Astrocyte (in vitro differentiated cells and primary cell): ENCODE results near the gene MOXD1. TPM values are rescaled to one million over a fixed set of nuclear protein-coding genes. Genes with fewer than 3 reads are reported as not detected.

Experiments
- DNase-seq: peaks from one replicate; pipeline ENCODE4 v3.0.0-alpha.2; 2010; ENCODE audit warnings: low read depth
- FAIRE-seq: peaks from 2 replicates; lab custom pipeline; 2011; peaks lifted over from hg19 to GRCh38; lab: Jason Lieb, UNC
- H2AFZ ChIP-seq: 2 replicates; pipeline ENCODE4 v1.6.0; 2012; ENCODE audit warnings: low read depth, low read length, inconsistent platforms
- H3K27ac ChIP-seq: 2 replicates; pipeline ENCODE4 v1.5.1; 2011; ENCODE audit warnings: low read depth, low read length, inconsistent platforms
- H3K27me3 ChIP-seq: 2 replicates; pipeline ENCODE4 v1.6.0; 2011; ENCODE audit warnings: low read length, inconsistent platforms; ENCODE audit not compliant: insufficient read depth
- H3K36me3 ChIP-seq: 2 replicates; pipeline ENCODE4 v1.5.1; 2011; ENCODE audit warnings: low read length, inconsistent platforms; ENCODE audit not compliant: insufficient read depth
- H3K4me1 ChIP-seq: 2 replicates; pipeline ENCODE4 v1.5.1; 2011; ENCODE audit warnings: low read length, inconsistent platforms; ENCODE audit not compliant: insufficient read depth
- H3K4me2 ChIP-seq: 2 replicates; pipeline ENCODE4 v1.6.0; 2012; ENCODE audit warnings: low read length, inconsistent platforms
- H3K4me3 ChIP-seq: 2 replicates; pipeline ENCODE4 v1.5.1; 2011; ENCODE audit warnings: low read depth, mild to moderate bottlenecking, low read length, inconsistent platforms; ENCODE audit not compliant: insufficient read depth
- H3K79me2 ChIP-seq: 2 replicates; pipeline ENCODE4 v1.6.0; 2012; ENCODE audit warnings: mild to moderate bottlenecking, low read length, inconsistent platforms; ENCODE audit not compliant: insufficient read depth
- H3K9ac ChIP-seq: 2 replicates; pipeline ENCODE4 v1.6.0; 2012; ENCODE audit warnings: mild to moderate bottlenecking, low read length, inconsistent platforms
- H3K9me3 ChIP-seq: 2 replicates; pipeline ENCODE4 v1.5.1; 2012; ENCODE audit warnings: low read depth, mild to moderate bottlenecking, low read length, inconsistent platforms; ENCODE audit not compliant: insufficient read depth
- H4K20me1 ChIP-seq: 2 replicates; pipeline ENCODE4 v1.6.0; 2012; ENCODE audit warnings: low read length, inconsistent platforms; ENCODE audit not compliant: insufficient read depth
- H3K27ac Mint-ChIP-seq: one replicate; pipeline ENCODE4 v1.8.0; 2021; ENCODE audit warnings: mild to moderate bottlenecking, mixed read lengths; ENCODE audit not compliant: unreplicated experiment
- H3K27me3 Mint-ChIP-seq: one replicate; pipeline ENCODE4 v1.8.0; 2021; ENCODE audit warnings: low read depth, mixed read lengths; ENCODE audit not compliant: unreplicated experiment
- H3K36me3 Mint-ChIP-seq: one replicate; pipeline ENCODE4 v1.8.0; 2021; ENCODE audit warnings: low read depth, mixed read lengths; ENCODE audit not compliant: unreplicated experiment
- H3K4me1 Mint-ChIP-seq: one replicate; pipeline ENCODE4 v1.8.0; 2021; ENCODE audit warnings: low read depth, mixed read lengths; ENCODE audit not compliant: unreplicated experiment
- H3K4me3 Mint-ChIP-seq: one replicate; pipeline ENCODE4 v1.8.0; 2021; ENCODE audit warnings: mild to moderate bottlenecking, moderate library complexity, mixed read lengths; ENCODE audit not compliant: unreplicated experiment
- H3K9me3 Mint-ChIP-seq: one replicate; pipeline ENCODE4 v1.8.0; 2021; ENCODE audit warnings: mild to moderate bottlenecking, mixed read lengths; ENCODE audit not compliant: unreplicated experiment
- CTCF ChIP-seq: IDR thresholded peaks from 2 replicates; pipeline ENCODE4 v1.5.1; 2011; ENCODE audit warnings: low read depth, mild to moderate bottlenecking, inconsistent platforms, low read length, moderate library complexity; ENCODE audit not compliant: insufficient read depth
- EZH2 ChIP-seq: IDR thresholded peaks from 2 replicates; pipeline ENCODE4 v1.6.1; 2012; ENCODE audit warnings: mild to moderate bottlenecking, low read length, inconsistent platforms; ENCODE audit not compliant: insufficient read depth
- total RNA-seq: library from RNA; stranded (reverse); gene quantifications from 2 replicates; pipeline ENCODE4 v1.2.1, GENCODE V29; 2021

MOXD1 gene
- total RNA-seq, 1 donor from 2014 or later = 3.5 TPM

DNA sequence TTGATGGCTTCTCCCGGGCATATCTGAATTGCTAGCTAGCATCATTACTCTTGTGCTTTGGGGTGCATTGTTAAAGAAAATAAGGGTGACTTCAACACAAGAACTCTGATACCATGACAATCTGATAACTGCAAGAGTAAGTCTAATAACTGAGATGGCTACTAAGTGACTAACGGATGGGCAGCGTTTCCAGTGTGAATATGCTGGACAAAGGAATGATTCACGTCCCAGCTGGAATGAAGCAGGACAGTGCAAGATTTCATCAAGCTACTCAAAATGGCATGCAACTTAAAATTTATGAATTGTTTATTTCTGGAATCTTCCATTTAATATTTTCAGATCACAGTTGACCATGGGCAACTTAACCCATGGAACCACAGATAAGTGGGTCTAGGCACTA, 31.7 kb downstream of the MOXD1 start:
- Histone ChIP-seq H3K9me3 (no peaks in the 10 kb centered on the region), H2AFZ (peak overlapping the region; percentile 29), H3K4me1 (peaks cover 5% of the 10 kb centered on the region), H3K27me3 (no peaks in the 10 kb centered on the region), H3K27ac (no peak overlapping the region), H3K36me3 (no peaks in the 10 kb centered on the region), H3K79me2 (no peaks in the 10 kb centered on the region), H3K4me2 (peak overlapping the region; percentile 76), H4K20me1 (no peaks in the 10 kb centered on the region), H3K4me3 (peak overlapping the region; percentile 35), H3K9ac (no peak overlapping the region)
- FAIRE-seq = peak; percentile 96
- Mint-ChIP-seq H3K27me3 (no peaks in the 10 kb centered on the region), H3K9me3 (no peaks in the 10 kb centered on the region), H3K27ac (peak overlapping the region; percentile 59), H3K36me3 (no peaks in the 10 kb centered on the region), H3K4me1 (peaks cover 23% of the 10 kb centered on the region), H3K4me3 (no peak overlapping the region)
- peak; percentile 89 for DNase-seq
- TF ChIP-seq EZH2 (no peak), CTCF (no peak)

- TF ChIP-seq EZH2 = no peak
- no peaks in the 10 kb centered on the region for H3K36me3 Mint-ChIP-seq
- H3K4me1 Mint-ChIP-seq = peaks cover 24% of the 10 kb centered on the region
- Histone ChIP-seq H3K27ac (no peak overlapping the region), H3K9me3 (no peaks in the 10 kb centered on the region), H3K9ac (no peak overlapping the region), H3K27me3 (no peaks in the 10 kb centered on the region), H3K4me2 (peak overlapping the region; percentile 76), H2AFZ (no peak overlapping the region), H3K79me2 (no peaks in the 10 kb centered on the region), H3K4me1 (peaks cover 5% of the 10 kb centered on the region), H3K36me3 (no peaks in the 10 kb centered on the region), H4K20me1 (no peaks in the 10 kb centered on the region), H3K4me3 (peak overlapping the region; percentile 35)
- DNase-seq = no peak
- no peak overlapping the region for H3K4me3 Mint-ChIP-seq
- FAIRE-seq = no peak
- peak overlapping the region; percentile 13 for H3K27ac Mint-ChIP-seq
- no peaks in the 10 kb centered on the region for H3K9me3 Mint-ChIP-seq
- no peaks in the 10 kb centered on the region for H3K27me3 Mint-ChIP-seq
These were observed 32.3 kb downstream of the MOXD1 start for GRCh38 chr6:132368916-132369481.

GRCh38 chr6:132365281-132365907, 35.9 kb downstream of the MOXD1 start:
- peaks cover 5% of the 10 kb centered on the region for H3K4me1 ChIP-seq
- H3K36me3 Mint-ChIP-seq = no peaks in the 10 kb centered on the region
- H2AFZ ChIP-seq = no peak overlapping the region
- H3K9ac ChIP-seq = no peak overlapping the region
- no peaks in the 10 kb centered on the region for H3K9me3 ChIP-seq
- no peaks in the 10 kb centered on the region for H3K36me3 ChIP-seq
- FAIRE-seq = peak; percentile 26
- no peak overlapping the region for H3K27ac ChIP-seq
- H3K4me1 Mint-ChIP-seq = peaks cover 24% of the 10 kb centered on the region
- no peak overlapping the region for H3K4me2 ChIP-seq
- TF ChIP-seq EZH2 = no peak
- peak overlapping the region; percentile 17 for H3K27ac Mint-ChIP-seq
- DNase-seq = peak; percentile 88
- no peaks in the 10 kb centered on the region for H3K27me3 ChIP-seq
- H3K9me3 Mint-ChIP-seq = no peaks in the 10 kb centered on the region
- H3K79me2 ChIP-seq = no peaks in the 10 kb centered on the region
- no peak overlapping the region for H3K4me3 Mint-ChIP-seq
- H4K20me1 ChIP-seq = no peaks in the 10 kb centered on the region
- H3K4me3 ChIP-seq = no peak overlapping the region
- H3K27me3 Mint-ChIP-seq = no peaks in the 10 kb centered on the region
